Activated CD8-positive, alpha-beta T cell treated with anti-CD3 and anti-CD28 coated beads for 36 hours (primary cell): ENCODE measurements around the gene NEO1. TPM values are rescaled to one million over a fixed set of nuclear protein-coding genes. Genes with fewer than 3 reads are reported as not detected.
A peak's percentile ranks its signal among the peaks of the same experiment; 100 is the strongest.

ENCODE experiments used
- ATAC-seq: fragments of 200-7000 bp; cut with Tn5 transposase; one replicate; pipeline ENCODE4 v1.10.0; 2021; ENCODE audit warnings: mild to moderate bottlenecking, moderate library complexity
- CTCF ChIA-PET: fragments of 350-600 bp; sonication (Branson Sonifier 250); formaldehyde crosslinking; loops from one replicate; lab custom pipeline; 2021; ENCODE audit warnings: antibody characterized with exemption; lab: Charles Lee
- POLR2A ChIA-PET: fragments of 350-600 bp; sonication (Branson Sonifier 250); formaldehyde crosslinking; loops from one replicate; lab custom pipeline; 2021; ENCODE audit warnings: antibody characterized with exemption; lab: Charles Lee
- DNase-seq: peaks from one replicate; pipeline ENCODE4 v3.0.0-alpha.2; 2020
- H3K27ac Mint-ChIP-seq: one replicate; pipeline ENCODE4 v1.8.0; 2021; ENCODE audit warnings: mild to moderate bottlenecking, mixed read lengths
- H3K27me3 Mint-ChIP-seq: one replicate; pipeline ENCODE4 v1.8.0; 2021; ENCODE audit warnings: mixed read lengths
- H3K36me3 Mint-ChIP-seq: one replicate; pipeline ENCODE4 v1.8.0; 2021; ENCODE audit warnings: low read depth, mixed read lengths
- H3K4me1 Mint-ChIP-seq: one replicate; pipeline ENCODE4 v1.8.0; 2021; ENCODE audit warnings: low read depth, mixed read lengths
- H3K4me3 Mint-ChIP-seq: one replicate; pipeline ENCODE4 v1.8.0; 2021; ENCODE audit warnings: mild to moderate bottlenecking, moderate library complexity, mixed read lengths
- H3K9me3 Mint-ChIP-seq: one replicate; pipeline ENCODE4 v1.8.0; 2021; ENCODE audit warnings: mixed read lengths
- intact Hi-C: fragments of 100-400 bp; cut with micrococcal nuclease; formaldehyde crosslinking; loops from one replicate; pipeline ENCODE4 v1.10.0; 2022
- total RNA-seq, 2 experiments: library from RNA; stranded (reverse); gene quantifications; one replicate each; pipeline ENCODE4 v1.2.3, GENCODE V29; 2021
- TF ChIP-seq, protein P1 (sequence below): fragments of 200-600 bp; IDR thresholded peaks from one replicate; pipeline ENCODE4 v1.8.0; 2022; ENCODE audit warnings: antibody characterized with exemption, mild to moderate bottlenecking

Gene NEO1
- total RNA-seq, 2 experiments from 2014 or later = 2.8 to 3.1 TPM

DNA sequence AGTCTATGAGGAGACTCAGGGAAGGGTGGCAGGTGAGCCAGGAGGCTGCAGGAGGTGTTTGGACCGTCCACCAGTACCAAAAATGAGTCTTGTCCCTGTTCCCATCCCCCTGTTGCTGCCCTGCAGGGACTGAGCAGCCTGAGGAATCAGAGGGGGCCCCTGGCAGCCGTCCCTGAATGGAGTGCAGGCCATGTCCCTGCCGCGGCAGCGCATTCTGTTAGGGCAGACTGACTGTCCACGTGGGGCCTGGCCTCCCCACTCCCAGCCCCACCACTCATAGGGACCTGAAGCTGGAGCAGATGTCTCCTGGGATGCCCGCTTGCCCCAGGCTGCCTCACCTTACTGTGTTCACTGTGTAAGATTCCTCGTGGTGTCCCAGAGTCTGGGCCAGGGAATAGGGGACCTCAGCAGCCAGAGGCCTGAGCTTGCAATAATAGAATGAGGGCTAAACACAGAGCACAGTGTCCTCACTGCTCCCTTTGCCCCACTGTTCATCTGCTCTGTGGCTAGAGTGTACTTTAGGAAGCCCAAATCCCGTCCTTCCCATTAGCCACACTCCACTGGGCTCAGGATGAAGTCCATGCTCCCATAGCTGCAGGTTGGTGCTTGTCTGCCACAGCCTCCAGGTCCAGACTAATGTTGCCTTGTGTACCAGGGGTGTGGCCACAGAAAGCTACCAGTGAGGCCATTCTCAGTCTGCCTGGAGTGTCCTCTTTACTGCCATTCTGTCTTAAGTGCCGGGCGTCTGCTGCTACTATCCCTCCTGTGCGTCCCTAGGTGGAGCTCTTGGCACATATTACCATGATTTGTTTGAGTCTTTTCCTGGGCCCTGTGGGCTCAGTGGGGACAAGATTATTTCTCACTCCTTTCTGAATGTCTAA lies 253.3 kb downstream of the NEO1 start:
- no peaks in the 10 kb centered on the region for H3K36me3 Mint-ChIP-seq
- H3K4me3 Mint-ChIP-seq = no peak overlapping the region
- intact Hi-C loops = loop anchor here (10.0 kb wide), 1 partner anchor 399 kb away; no protein-coding TSS in a partner anchor
- CTCF ChIA-PET = interaction anchor here (1.0 to 1.2 kb wide), 3 partner anchors 12 to 330 kb away, joined by 4 read pairs; no protein-coding TSS in a partner anchor
- H3K9me3 Mint-ChIP-seq = no peaks in the 10 kb centered on the region
- peaks cover 8% of the 10 kb centered on the region for H3K4me1 Mint-ChIP-seq
- ATAC-seq = no peak
- peak; percentile 55 for DNase-seq
- TF ChIP-seq, protein P1, sequence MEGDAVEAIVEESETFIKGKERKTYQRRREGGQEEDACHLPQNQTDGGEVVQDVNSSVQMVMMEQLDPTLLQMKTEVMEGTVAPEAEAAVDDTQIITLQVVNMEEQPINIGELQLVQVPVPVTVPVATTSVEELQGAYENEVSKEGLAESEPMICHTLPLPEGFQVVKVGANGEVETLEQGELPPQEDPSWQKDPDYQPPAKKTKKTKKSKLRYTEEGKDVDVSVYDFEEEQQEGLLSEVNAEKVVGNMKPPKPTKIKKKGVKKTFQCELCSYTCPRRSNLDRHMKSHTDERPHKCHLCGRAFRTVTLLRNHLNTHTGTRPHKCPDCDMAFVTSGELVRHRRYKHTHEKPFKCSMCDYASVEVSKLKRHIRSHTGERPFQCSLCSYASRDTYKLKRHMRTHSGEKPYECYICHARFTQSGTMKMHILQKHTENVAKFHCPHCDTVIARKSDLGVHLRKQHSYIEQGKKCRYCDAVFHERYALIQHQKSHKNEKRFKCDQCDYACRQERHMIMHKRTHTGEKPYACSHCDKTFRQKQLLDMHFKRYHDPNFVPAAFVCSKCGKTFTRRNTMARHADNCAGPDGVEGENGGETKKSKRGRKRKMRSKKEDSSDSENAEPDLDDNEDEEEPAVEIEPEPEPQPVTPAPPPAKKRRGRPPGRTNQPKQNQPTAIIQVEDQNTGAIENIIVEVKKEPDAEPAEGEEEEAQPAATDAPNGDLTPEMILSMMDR = peak; percentile 49
- no peak overlapping the region for H3K27ac Mint-ChIP-seq
- H3K27me3 Mint-ChIP-seq = peaks cover 3% of the 10 kb centered on the region
- POLR2A ChIA-PET = no interaction called here

DNA sequence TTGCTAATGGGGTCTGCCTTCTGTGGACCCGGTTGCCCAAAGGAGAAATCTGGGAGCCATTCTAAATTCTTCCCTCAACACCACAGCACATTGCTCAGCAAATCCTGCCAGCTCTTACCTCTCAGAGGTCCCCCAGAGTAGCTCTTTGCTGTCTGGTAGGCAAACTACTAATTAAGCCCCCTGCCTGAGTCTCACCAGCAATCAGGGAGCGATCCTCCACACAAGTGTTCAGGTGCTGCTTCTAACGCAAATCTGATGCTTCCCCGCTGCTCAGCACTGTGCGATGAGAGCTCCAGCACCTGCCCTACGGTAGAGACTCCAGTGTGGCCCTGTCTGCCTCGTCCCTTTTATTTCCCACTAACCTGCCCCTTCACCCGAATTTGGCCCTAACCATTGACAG lies 256.0 kb downstream of the NEO1 start:
- no peaks in the 10 kb centered on the region for H3K36me3 Mint-ChIP-seq
- peaks cover 3% of the 10 kb centered on the region for H3K27me3 Mint-ChIP-seq
- no peak overlapping the region for H3K27ac Mint-ChIP-seq
- H3K9me3 Mint-ChIP-seq = no peaks in the 10 kb centered on the region
- TF ChIP-seq, protein P1 = no peak
- no peak for DNase-seq
- ChIA-PET POLR2A (no interaction called here), CTCF (interaction anchor here (1.2 to 1.6 kb wide), 3 partner anchors 11 to 252 kb away, joined by 3 to 4 read pairs (median 4); no protein-coding TSS in a partner anchor)
- intact Hi-C loops = loop anchor here (10.0 kb wide), 1 partner anchor 396 kb away; no protein-coding TSS in a partner anchor
- no peak for ATAC-seq
- H3K4me3 Mint-ChIP-seq = no peak overlapping the region
- H3K4me1 Mint-ChIP-seq = peaks cover 5% of the 10 kb centered on the region

DNA sequence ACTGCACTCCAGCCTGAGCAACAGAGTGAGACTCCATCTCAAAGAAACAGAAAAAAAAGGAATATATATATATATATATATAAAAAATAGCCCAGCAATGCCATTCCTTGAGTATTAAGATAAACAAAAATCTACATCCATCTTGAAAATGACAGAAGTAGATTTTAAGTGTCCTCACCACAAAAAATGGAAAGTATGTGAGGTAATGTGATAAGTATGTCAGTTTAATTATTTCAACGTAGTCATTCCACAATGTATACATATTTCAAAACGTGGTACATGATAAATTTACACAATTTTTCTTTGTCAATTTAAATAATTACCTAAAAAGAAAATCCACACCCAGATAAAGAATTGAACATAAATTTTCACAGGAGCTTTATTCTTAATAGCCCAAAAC lies 261.6 kb downstream of the NEO1 start:
- ChIA-PET CTCF (no interaction called here), POLR2A (no interaction called here)
- TF ChIP-seq, protein P1 = no peak
- H3K4me3 Mint-ChIP-seq = no peak overlapping the region
- DNase-seq (no peak), ATAC-seq (no peak)
- no peaks in the 10 kb centered on the region for H3K36me3 Mint-ChIP-seq
- H3K4me1 Mint-ChIP-seq = no peaks in the 10 kb centered on the region
- intact Hi-C loops = no loop called here
- no peaks in the 10 kb centered on the region for H3K9me3 Mint-ChIP-seq
- H3K27ac Mint-ChIP-seq = no peak overlapping the region
- H3K27me3 Mint-ChIP-seq = peaks cover 9% of the 10 kb centered on the region

DNA sequence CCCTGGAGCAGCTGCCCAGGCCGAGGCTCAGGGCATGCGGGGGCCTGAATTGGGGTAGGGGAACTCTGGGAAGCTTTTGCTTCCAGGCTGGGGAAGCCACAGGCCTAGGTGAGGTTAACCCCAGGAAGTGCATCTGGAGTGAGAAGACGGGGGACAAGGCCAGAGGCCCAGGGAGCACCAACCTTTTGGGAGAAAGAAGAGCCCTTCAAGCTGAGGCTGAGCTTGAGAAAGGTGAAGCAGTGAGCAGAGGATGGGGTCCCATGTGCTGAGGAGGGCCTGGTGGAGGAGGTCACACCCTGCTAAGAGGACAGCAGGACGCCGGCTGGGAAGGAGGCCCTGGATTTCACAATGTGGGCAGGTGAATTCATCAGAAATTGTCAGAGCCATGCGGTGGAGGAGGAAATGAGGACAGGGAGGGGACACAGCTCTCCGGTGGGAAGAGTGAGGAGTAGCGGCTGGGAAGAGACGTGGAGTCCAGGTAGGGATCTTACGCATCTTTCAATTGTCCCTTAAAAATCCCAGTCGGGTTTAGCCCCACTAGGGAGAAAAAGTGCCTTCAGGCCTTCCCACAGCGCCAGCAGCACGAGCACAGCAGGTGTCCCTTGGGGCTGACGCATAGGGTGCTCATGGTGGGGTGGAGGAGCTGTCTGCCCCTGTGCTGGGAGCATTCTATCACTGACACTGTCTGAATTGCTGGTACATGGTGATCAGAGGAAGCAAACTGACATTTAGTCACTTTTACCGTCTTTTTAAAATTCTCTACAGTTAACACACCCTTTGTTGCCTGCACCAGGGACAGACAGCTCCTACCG lies 265.6 kb downstream of the NEO1 start:
- H3K9me3 Mint-ChIP-seq = no peaks in the 10 kb centered on the region
- H3K4me1 Mint-ChIP-seq = peaks cover 3% of the 10 kb centered on the region
- intact Hi-C loops = no loop called here
- POLR2A ChIA-PET = no interaction called here
- CTCF ChIA-PET = interaction anchor here (1.5 kb wide), 1 partner anchor 12 kb away, joined by 4 read pairs; no protein-coding TSS in a partner anchor
- DNase-seq (peak; percentile 4), ATAC-seq (peak; percentile 52)
- H3K27me3 Mint-ChIP-seq = peaks cover 18% of the 10 kb centered on the region
- no peaks in the 10 kb centered on the region for H3K36me3 Mint-ChIP-seq
- H3K27ac Mint-ChIP-seq = no peak overlapping the region
- H3K4me3 Mint-ChIP-seq = no peak overlapping the region
- TF ChIP-seq, protein P1 = no peak
